K562 (cell line): ENCODE data around the gene ROBO1. TPM values are rescaled to one million over a fixed set of nuclear protein-coding genes. Genes with fewer than 3 reads are reported as not detected.

Experiments used
- ATAC-seq: fragments of 200-7000 bp; cut with Tn5 transposase; 3 replicates; pipeline ENCODE4 v1.9.1; 2020; ENCODE audit warnings: moderate library complexity
- BruUV-seq: library from RNA; stranded (reverse); fragments of 400-500 nt; replicated peaks from 2 replicates; lab custom pipeline; 2021; lab: Mats Ljungman, UMichigan
- CTCF ChIA-PET: fragments of 300-600 bp; formaldehyde crosslinking; extraction: SDS; loops from one replicate; lab custom pipeline; 2021; ENCODE audit warnings: low intra/inter-chr PET ratio; lab: Yijun Ruan, JAX
- POLR2A ChIA-PET: fragments of 300-600, 350-650 bp; sonication (Branson Sonifier 250); formaldehyde crosslinking; extraction: SDS; loops from one replicate; lab custom pipeline; 2021; ENCODE audit warnings: antibody characterized with exemption, inconsistent platforms; lab: Yijun Ruan, JAX
- DNase-seq, 4 experiments: peaks; one replicate each; pipeline versions ENCODE4 v3.0.0 to v3.0.0-alpha.2; 2011 to 2018; ENCODE audit warnings: low spot score in 3 of 4, mixed read lengths in 3 of 4; ENCODE audit errors: extremely low read depth in 1 of 4
- FAIRE-seq: peaks from 2 replicates; lab custom pipeline; 2011; peaks lifted over from hg19 to GRCh38; lab: Jason Lieb, UNC
- H2AFZ ChIP-seq: 2 replicates; pipeline ENCODE4 v1.6.0; 2011; ENCODE audit warnings: low read depth, low read length, control low read depth, inconsistent platforms
- H3K27ac ChIP-seq: fragments of 200-600 bp; 3 replicates; pipeline ENCODE4 v1.8.0; 2011; ENCODE audit warnings: low read depth, mild to moderate bottlenecking, control low read depth, inconsistent platforms, low read length, moderate library complexity, mixed read lengths; ENCODE audit errors: extremely low read depth
- H3K27me3 ChIP-seq, 2 experiments: fragments of 300-600 bp in 1 of 2; 2 replicates in 1 of 2; 3 replicates in 1 of 2; pipeline versions ENCODE4 v1.6.0 to v1.8.0; 2011; ENCODE audit warnings: inconsistent platforms in 2 of 2, low read length in 2 of 2, mild to moderate bottlenecking in 1 of 2, mixed read lengths in 1 of 2, moderate library complexity in 1 of 2; ENCODE audit not compliant: control insufficient read depth in 2 of 2, insufficient read depth in 2 of 2
- H3K36me3 ChIP-seq: fragments of 300-600 bp; 3 replicates; pipeline ENCODE4 v1.8.0; 2011; ENCODE audit warnings: mild to moderate bottlenecking, low read length, inconsistent platforms; ENCODE audit not compliant: control insufficient read depth, insufficient read depth
- H3K4me1 ChIP-seq, 2 experiments: fragments of 200-600 bp in 1 of 2; replicated peaks in 1 of 2; 2 replicates in 1 of 2; 3 replicates in 1 of 2; pipeline versions ENCODE4 v1.5.1 to v1.8.0; 2011; ENCODE audit warnings: inconsistent platforms in 2 of 2, low read length in 2 of 2, mild to moderate bottlenecking in 1 of 2, mixed read lengths in 1 of 2, moderate library complexity in 1 of 2; ENCODE audit not compliant: control insufficient read depth in 2 of 2, insufficient read depth in 2 of 2
- H3K4me2 ChIP-seq: 2 replicates; pipeline ENCODE4 v1.6.1; 2011; ENCODE audit warnings: low read length, control low read depth, inconsistent platforms, mixed read lengths; ENCODE audit not compliant: insufficient read depth
- H3K4me3 ChIP-seq: fragments of 200-600 bp; sonication (generic), shearing (Covaris generic); 2 replicates; pipeline ENCODE4 v1.5.1; 2016; ENCODE audit warnings: control low read depth, inconsistent platforms
- H3K79me2 ChIP-seq: fragments of 200-600 bp; 3 replicates; pipeline ENCODE4 v1.8.0; 2011; ENCODE audit warnings: low read length, inconsistent platforms; ENCODE audit not compliant: control insufficient read depth, insufficient read depth
- H3K9ac ChIP-seq, 2 experiments: 2 replicates each; pipeline versions ENCODE4 v1.6.0 to v1.6.1; 2011; ENCODE audit warnings: low read depth in 2 of 2, low read length in 2 of 2, control low read depth in 1 of 2, inconsistent platforms in 1 of 2, mild to moderate bottlenecking in 1 of 2, mixed read lengths in 1 of 2; ENCODE audit not compliant: insufficient read depth in 1 of 2
- H3K9me1 ChIP-seq: one replicate; pipeline ENCODE4 v1.6.0; 2011; ENCODE audit warnings: inconsistent platforms, mild to moderate bottlenecking, low read length, moderate library complexity; ENCODE audit not compliant: control insufficient read depth, insufficient read depth
- H3K9me3 ChIP-seq: replicated peaks from 2 replicates; pipeline ENCODE4 v1.5.1; 2011; ENCODE audit warnings: low read depth, low read length, inconsistent platforms; ENCODE audit not compliant: control insufficient read depth, insufficient read depth
- H4K20me1 ChIP-seq: replicated peaks from 2 replicates; pipeline ENCODE4 v1.6.1; 2011; ENCODE audit warnings: low read length, inconsistent platforms, mixed read lengths; ENCODE audit not compliant: control insufficient read depth, insufficient read depth
- ARID4B ChIP-seq: sonication (generic); formaldehyde crosslinking; IDR thresholded peaks from 2 replicates; pipeline ENCODE4 v1.8.0; 2022; ENCODE audit warnings: mild to moderate bottlenecking, missing genetic modification reagents
- CREB1 ChIP-seq, 2 experiments: sonication (generic) in 1 of 2; formaldehyde crosslinking in 1 of 2; IDR thresholded peaks; 2 replicates each; pipeline versions ENCODE4 v1.6.1 to v1.8.0; 2012 to 2022; ENCODE audit warnings: inconsistent platforms in 1 of 2, mild to moderate bottlenecking in 1 of 2, missing genetic modification reagents in 1 of 2, moderate library complexity in 1 of 2
- WGBS: fragments of 100-300 bp; shearing (Covaris generic); methylation state at CpG from one replicate; pipeline ENCODE4 v1.1.6; 2016; ENCODE audit warnings: low coverage, mixed read lengths; ENCODE audit not compliant: insufficient coverage; ENCODE audit errors: missing lambda C conversion rate; 5-methylcytosine and 5-hydroxymethylcytosine counted together
- in situ Hi-C: fragments of 300-500 bp; cut with MboI; formaldehyde crosslinking; loops from 4 replicates; pipeline ENCODE4 v1.15.0; 2018; ENCODE audit warnings: inconsistent platforms, mixed read lengths
- intact Hi-C: fragments of 100-400 bp; cut with micrococcal nuclease; formaldehyde crosslinking; loops from 2 replicates; pipeline ENCODE4 v1.14.2; 2022
- polyA plus RNA-seq, 8 experiments: library from polyadenylated mRNA; depleted of rRNA in 4 of 8; stranded (reverse) in 5 of 8; unstranded in 3 of 8; fragments of >200 nt; fragmentation: Nextera tagmentation in 2 of 8; fragmentation: Illumina TruSeq in 1 of 8; extraction: Ambion mirVana in 2 of 8; extraction: Trizol in 1 of 8; gene quantifications; 2 replicates each; pipeline versions ENCODE4 v1.2.1 to v1.2.3, GENCODE V29; 2011 to 2014; ENCODE audit warnings: inconsistent platforms in 1 of 8, missing spikeins in 1 of 8
- total RNA-seq, 7 experiments: library from RNA; depleted of rRNA in 6 of 7; stranded (reverse); fragments of >200 nt in 6 of 7; fragmentation: Illumina TruSeq in 2 of 7; extraction: Trizol in 2 of 7; gene quantifications; 2 replicates each; pipeline versions ENCODE4 v1.2.1 to v1.2.3, GENCODE V29; 2011 to 2021; ENCODE audit warnings: low replicate concordance in 1 of 7

The ROBO1 gene
- total and polyA plus RNA-seq, 9 of the 15 experiments (the other 6 are each of a cell fraction or from before 2014, with no cell fraction given), result 0.01 to 0.53 (median 0.17) TPM; not detected in 5

- no peaks in the 10 kb centered on the region for H3K9me3 ChIP-seq
- no peak for FAIRE-seq
- no peak for DNase-seq
- intact Hi-C loops, result no loop called here
- no peaks in the 10 kb centered on the region for H3K4me1 ChIP-seq
- H3K36me3 ChIP-seq, result no peaks in the 10 kb centered on the region
- H3K79me2 ChIP-seq, result no peaks in the 10 kb centered on the region
- H3K4me2 ChIP-seq, result no peak overlapping the region
- no peak overlapping the region for H3K9ac ChIP-seq
- BruUV-seq, result no TSS peak
- no peak overlapping the region for H3K4me3 ChIP-seq
- H3K27ac ChIP-seq, result no peak overlapping the region
- POLR2A ChIA-PET, result no interaction called here
- no peaks in the 10 kb centered on the region for H3K9me1 ChIP-seq
- CTCF ChIA-PET, result no interaction called here
- in situ Hi-C loops, result loop anchor here (25.0 kb wide), 2 partner anchors 371 to 821 kb away; no protein-coding TSS in a partner anchor
- H3K27me3 ChIP-seq, result no peaks in the 10 kb centered on the region
- ATAC-seq, result no peak
- H2AFZ ChIP-seq, result no peak overlapping the region
- H4K20me1 ChIP-seq, result no peaks in the 10 kb centered on the region
- 0% methylated on average over 1 of the region's 1 CpG for WGBS
- no peak for TF ChIP-seq CREB1 (IDR thresholded peaks at IDR 0.05)
- no peak for TF ChIP-seq CREB1 (CRISPR knock-in tag; IDR thresholded peaks at IDR 0.05)
- TF ChIP-seq ARID4B (CRISPR knock-in tag), result no peak
Measured at GRCh38 chr3:78666470-78666800, 1101.4 kb downstream of the ROBO1 start.
